SIG-M5 treated with dmso at 0.1 percent for 504 hours (cell line): Measurements from ENCODE around the gene OSBPL7.
A peak's percentile ranks its signal among the peaks of the same experiment; 100 is the strongest.

Experiments used
- DNase-seq: peaks from one replicate; lab custom pipeline; 2025; ENCODE audit not compliant: unreplicated experiment; lab: John Stamatoyannopoulos, UW

Gene OSBPL7

GRCh38 chr17:47807421-47807820, 14.2 kb downstream of the OSBPL7 start:
- no peak for DNase-seq

- DNase-seq, result no peak
Observed at GRCh38 chr17:47806913-47807255, 14.7 kb downstream of the OSBPL7 start.

GRCh38 chr17:47806026-47806912, 15.3 kb downstream of the OSBPL7 start:
- no peak for DNase-seq

- DNase-seq, result no peak
Observed at GRCh38 chr17:47804461-47804860, 17.1 kb downstream of the OSBPL7 start.

- no peak for DNase-seq
Observed at GRCh38 chr17:47803751-47804150, 17.8 kb downstream of the OSBPL7 start.

GRCh38 chr17:47803201-47803600, 18.4 kb downstream of the OSBPL7 start:
- DNase-seq, result no peak

- peak; percentile 74 for DNase-seq
Observed at GRCh38 chr17:47802341-47803022, 19.1 kb downstream of the OSBPL7 start.

GRCh38 chr17:47801906-47802305, 19.7 kb downstream of the OSBPL7 start:
- DNase-seq, result no peak

- DNase-seq, result no peak
Observed at GRCh38 chr17:47801176-47801765, 20.3 kb downstream of the OSBPL7 start.

GRCh38 chr17:47800686-47801085, 20.9 kb downstream of the OSBPL7 start:
- DNase-seq, result no peak

GRCh38 chr17:47797797-47798196, 23.8 kb downstream of the OSBPL7 start:
- no peak for DNase-seq

GRCh38 chr17:47792979-47793378, 28.6 kb downstream of the OSBPL7 start:
- DNase-seq, result no peak

GRCh38 chr17:47792457-47792856, 29.1 kb downstream of the OSBPL7 start:
- DNase-seq, result no peak

- DNase-seq, result no peak
Observed at GRCh38 chr17:47791025-47791424, 30.6 kb downstream of the OSBPL7 start.

GRCh38 chr17:47789611-47790561, 31.7 kb downstream of the OSBPL7 start:
- peak; percentile 45 for DNase-seq

GRCh38 chr17:47785538-47786123, 36.0 kb downstream of the OSBPL7 start:
- peak; percentile 26 for DNase-seq

GRCh38 chr17:47781397-47781796, 40.2 kb downstream of the OSBPL7 start:
- DNase-seq, result no peak

- DNase-seq, result no peak
Observed at GRCh38 chr17:47778184-47778635, 43.4 kb downstream of the OSBPL7 start.

GRCh38 chr17:47776330-47777197, 45.0 kb downstream of the OSBPL7 start:
- peak; percentile 59 for DNase-seq
